K562 (cell line): ENCODE results near the gene LRRC61. TPM values are rescaled to one million over a fixed set of nuclear protein-coding genes. Genes with fewer than 3 reads are reported as not detected.
A peak's percentile ranks its signal among the peaks of the same experiment; 100 is the strongest.

Experiments used
- CBX8 ChIP-seq: fragments of 200-600 bp; sonication (generic); IDR thresholded peaks from 2 replicates; pipeline ENCODE4 v1.6.1; 2012; ENCODE audit warnings: borderline replicate concordance, mixed run types, low read depth, mild to moderate bottlenecking, moderate library complexity, mixed read lengths, low read length, control low read depth, inconsistent platforms; ENCODE audit not compliant: poor library complexity, severe bottlenecking; ENCODE audit errors: extremely low read depth
- KDM1A ChIP-seq, 2 experiments: fragments of 450-650 bp; IDR thresholded peaks; 2 replicates each; pipeline ENCODE4 v1.6.1; 2016; ENCODE audit warnings: mild to moderate bottlenecking in 2 of 2
- MGA ChIP-seq: fragments of 450-650 bp; IDR thresholded peaks from 2 replicates; pipeline ENCODE4 v1.6.1; 2016; ENCODE audit warnings: mild to moderate bottlenecking, moderate library complexity
- RBM22 ChIP-seq: fragments of 200-400 bp; formaldehyde crosslinking; IDR thresholded peaks from 2 replicates; pipeline ENCODE4 v1.6.1; 2018; ENCODE audit warnings: low read length, low read depth; ENCODE audit not compliant: poor library complexity, severe bottlenecking
- SNIP1 ChIP-seq: fragments of 450-650 bp; IDR thresholded peaks from 2 replicates; pipeline ENCODE4 v1.7.1; 2017; ENCODE audit warnings: low read depth, mild to moderate bottlenecking
- SRSF3 ChIP-seq: fragments of 200-400 bp; formaldehyde crosslinking; IDR thresholded peaks from 2 replicates; pipeline ENCODE4 v1.6.1; 2016; ENCODE audit warnings: mild to moderate bottlenecking, low read length, moderate library complexity; ENCODE audit not compliant: insufficient read depth
- ZFP30 ChIP-seq: fragments of 250-450 bp; sonication (Bioruptor Pico); IDR thresholded peaks from 2 replicates; pipeline ENCODE4 v1.8.0; 2022; ENCODE audit warnings: moderate library complexity, mild to moderate bottlenecking, inconsistent platforms, borderline replicate concordance
- polyA plus RNA-seq, 8 experiments: library from polyadenylated mRNA; depleted of rRNA in 4 of 8; stranded (reverse) in 5 of 8; unstranded in 3 of 8; fragments of >200 nt; fragmentation: Nextera tagmentation in 2 of 8; fragmentation: Illumina TruSeq in 1 of 8; extraction: Ambion mirVana in 2 of 8; extraction: Trizol in 1 of 8; gene quantifications; 2 replicates each; pipeline versions ENCODE4 v1.2.1 to v1.2.3, GENCODE V29; 2011 to 2014; ENCODE audit warnings: inconsistent platforms in 1 of 8, missing spikeins in 1 of 8
- total RNA-seq, 7 experiments: library from RNA; depleted of rRNA in 6 of 7; stranded (reverse); fragments of >200 nt in 6 of 7; fragmentation: Illumina TruSeq in 2 of 7; extraction: Trizol in 2 of 7; gene quantifications; 2 replicates each; pipeline versions ENCODE4 v1.2.1 to v1.2.3, GENCODE V29; 2011 to 2021; ENCODE audit warnings: low replicate concordance in 1 of 7
- TF ChIP-seq, protein P1 (sequence below): IDR thresholded peaks from 2 replicates; pipeline ENCODE4 v1.6.1; 2011; ENCODE audit warnings: borderline replicate concordance, low read depth, mild to moderate bottlenecking, moderate library complexity, low read length; ENCODE audit not compliant: insufficient read depth, poor library complexity, severe bottlenecking
- TF ChIP-seq, protein P2 (sequence below): fragments of 150-350 bp; conservative IDR thresholded peaks from 2 replicates; pipeline ENCODE4 v1.6.1; 2014; ENCODE audit warnings: low read length

The LRRC61 gene
- total and polyA plus RNA-seq, 9 of the 15 experiments (the other 6 are each of a cell fraction or from before 2014, with no cell fraction given) = 1.3 to 55.2 (median 35.2) TPM

DNA sequence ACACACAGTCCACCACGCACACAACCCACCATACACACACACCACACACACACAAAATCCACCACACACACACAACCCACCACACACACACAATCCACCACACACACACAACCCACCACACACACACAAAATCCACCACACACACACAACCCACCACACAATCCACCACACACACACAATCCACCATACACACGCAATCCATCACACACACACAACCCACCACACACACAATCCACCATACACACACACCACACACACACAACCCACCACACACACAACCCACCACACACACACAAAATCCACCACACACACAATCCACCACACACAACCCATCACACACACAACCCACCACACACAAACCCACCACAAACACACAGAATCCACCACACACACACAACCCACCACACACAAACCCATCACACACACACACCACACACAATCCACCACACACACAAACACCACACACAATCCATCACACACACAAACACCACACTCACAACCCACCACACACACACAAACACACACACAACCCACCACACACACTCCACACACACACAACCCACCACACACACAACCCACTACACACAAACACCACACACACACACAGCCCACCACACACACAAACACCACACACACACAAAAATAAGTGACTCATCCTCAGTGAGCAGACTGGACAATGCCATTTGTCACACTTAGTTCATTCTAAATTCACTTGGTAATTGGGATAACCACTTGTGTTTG lies 36.6 kb downstream of the LRRC61 start (continued):
- TF ChIP-seq MGA (no peak), ZFP30 (CRISPR knock-in tag) (no peak), RBM22 (no peak), KDM1A (IDR thresholded peaks at IDR 0.05) (peak in 1 of 2 experiments; percentile 29; a peak in 1 of 4 replicates), SNIP1 (0 out of 2 replicates have a peak, but pooled peaks have one; percentile 30), SRSF3 (no peak), CBX8 (no peak)
- TF ChIP-seq, protein P1, sequence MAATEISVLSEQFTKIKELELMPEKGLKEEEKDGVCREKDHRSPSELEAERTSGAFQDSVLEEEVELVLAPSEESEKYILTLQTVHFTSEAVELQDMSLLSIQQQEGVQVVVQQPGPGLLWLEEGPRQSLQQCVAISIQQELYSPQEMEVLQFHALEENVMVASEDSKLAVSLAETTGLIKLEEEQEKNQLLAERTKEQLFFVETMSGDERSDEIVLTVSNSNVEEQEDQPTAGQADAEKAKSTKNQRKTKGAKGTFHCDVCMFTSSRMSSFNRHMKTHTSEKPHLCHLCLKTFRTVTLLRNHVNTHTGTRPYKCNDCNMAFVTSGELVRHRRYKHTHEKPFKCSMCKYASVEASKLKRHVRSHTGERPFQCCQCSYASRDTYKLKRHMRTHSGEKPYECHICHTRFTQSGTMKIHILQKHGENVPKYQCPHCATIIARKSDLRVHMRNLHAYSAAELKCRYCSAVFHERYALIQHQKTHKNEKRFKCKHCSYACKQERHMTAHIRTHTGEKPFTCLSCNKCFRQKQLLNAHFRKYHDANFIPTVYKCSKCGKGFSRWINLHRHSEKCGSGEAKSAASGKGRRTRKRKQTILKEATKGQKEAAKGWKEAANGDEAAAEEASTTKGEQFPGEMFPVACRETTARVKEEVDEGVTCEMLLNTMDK = no peak
- TF ChIP-seq, protein P2, sequence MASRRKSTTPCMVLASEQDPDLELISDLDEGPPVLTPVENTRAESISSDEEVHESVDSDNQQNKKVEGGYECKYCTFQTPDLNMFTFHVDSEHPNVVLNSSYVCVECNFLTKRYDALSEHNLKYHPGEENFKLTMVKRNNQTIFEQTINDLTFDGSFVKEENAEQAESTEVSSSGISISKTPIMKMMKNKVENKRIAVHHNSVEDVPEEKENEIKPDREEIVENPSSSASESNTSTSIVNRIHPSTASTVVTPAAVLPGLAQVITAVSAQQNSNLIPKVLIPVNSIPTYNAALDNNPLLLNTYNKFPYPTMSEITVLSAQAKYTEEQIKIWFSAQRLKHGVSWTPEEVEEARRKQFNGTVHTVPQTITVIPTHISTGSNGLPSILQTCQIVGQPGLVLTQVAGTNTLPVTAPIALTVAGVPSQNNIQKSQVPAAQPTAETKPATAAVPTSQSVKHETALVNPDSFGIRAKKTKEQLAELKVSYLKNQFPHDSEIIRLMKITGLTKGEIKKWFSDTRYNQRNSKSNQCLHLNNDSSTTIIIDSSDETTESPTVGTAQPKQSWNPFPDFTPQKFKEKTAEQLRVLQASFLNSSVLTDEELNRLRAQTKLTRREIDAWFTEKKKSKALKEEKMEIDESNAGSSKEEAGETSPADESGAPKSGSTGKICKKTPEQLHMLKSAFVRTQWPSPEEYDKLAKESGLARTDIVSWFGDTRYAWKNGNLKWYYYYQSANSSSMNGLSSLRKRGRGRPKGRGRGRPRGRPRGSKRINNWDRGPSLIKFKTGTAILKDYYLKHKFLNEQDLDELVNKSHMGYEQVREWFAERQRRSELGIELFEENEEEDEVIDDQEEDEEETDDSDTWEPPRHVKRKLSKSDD = no peak
